IPS-NIHi11 (cell line): ENCODE results near the gene MRPL21.

ENCODE experiments used
- DNase-seq: peaks from one replicate; pipeline ENCODE4 v3.0.0; 2012; ENCODE audit warnings: mixed read lengths, low spot score

MRPL21 gene

GRCh38 chr11:68934666-68935065, 31.0 kb upstream of the MRPL21 start:
- no peak for DNase-seq

GRCh38 chr11:68934321-68934645, 30.7 kb upstream of the MRPL21 start:
- DNase-seq = no peak

GRCh38 chr11:68933605-68934320, 30.1 kb upstream of the MRPL21 start:
- no peak for DNase-seq

GRCh38 chr11:68932933-68933577, 29.4 kb upstream of the MRPL21 start:
- no peak for DNase-seq

GRCh38 chr11:68932358-68932757, 28.7 kb upstream of the MRPL21 start:
- DNase-seq = no peak

- no peak for DNase-seq
Observed at GRCh38 chr11:68931911-68932310, 28.3 kb upstream of the MRPL21 start.

- no peak for DNase-seq
Observed at GRCh38 chr11:68930991-68931855, 27.6 kb upstream of the MRPL21 start.

GRCh38 chr11:68929706-68930570, 26.3 kb upstream of the MRPL21 start:
- no peak for DNase-seq

- DNase-seq = no peak
Observed at GRCh38 chr11:68929135-68929534, 25.5 kb upstream of the MRPL21 start.

- no peak for DNase-seq
Observed at GRCh38 chr11:68928136-68928880, 24.7 kb upstream of the MRPL21 start.

GRCh38 chr11:68927280-68928135, 23.9 kb upstream of the MRPL21 start:
- no peak for DNase-seq

GRCh38 chr11:68925611-68926010, 22.0 kb upstream of the MRPL21 start:
- no peak for DNase-seq

- DNase-seq = no peak
Observed at GRCh38 chr11:68924073-68924925, 20.7 kb upstream of the MRPL21 start.

GRCh38 chr11:68923614-68924013, 20.0 kb upstream of the MRPL21 start:
- DNase-seq = no peak

GRCh38 chr11:68916439-68916838, 12.8 kb upstream of the MRPL21 start:
- no peak for DNase-seq

- DNase-seq = no peak
Observed at GRCh38 chr11:68914761-68915160, 11.1 kb upstream of the MRPL21 start.

GRCh38 chr11:68913188-68913587, 9.6 kb upstream of the MRPL21 start:
- DNase-seq = no peak

- no peak for DNase-seq
Observed at GRCh38 chr11:68912254-68912653, 8.6 kb upstream of the MRPL21 start.

- no peak for DNase-seq
Observed at GRCh38 chr11:68911731-68912130, 8.1 kb upstream of the MRPL21 start.
